Omental fat pad (tissue), 4 donors: Measurements from ENCODE around the gene IFNA13. TPM values are rescaled to one million over a fixed set of nuclear protein-coding genes. Genes with fewer than 3 reads are reported as not detected.

Source experiments
- ATAC-seq: fragments of 150-250 bp; one replicate; pipeline ENCODE4 v1.9.1; 2016; ENCODE audit warnings: mild to moderate bottlenecking, moderate library complexity; ENCODE audit not compliant: low FRiP score
- DNase-seq: peaks from one replicate; pipeline ENCODE4 v3.0.0-alpha.2; 2019; ENCODE audit warnings: low spot score
- CTCF ChIP-seq, 3 donors: fragments of 450-650 bp; IDR thresholded peaks; one replicate each; pipeline ENCODE4 v1.5.1; 2016 to 2017; ENCODE audit warnings: antibody characterized with exemption in 3 of 3, mild to moderate bottlenecking in 3 of 3, moderate library complexity in 2 of 3
- total RNA-seq, 4 donors: library from RNA; depleted of rRNA; stranded (reverse); fragments of >200 nt; gene quantifications; one replicate each; pipeline ENCODE4 v1.1.0, GENCODE V29; 2016

Gene IFNA13
- total RNA-seq, 4 donors from 2014 or later: not detected

- DNase-seq: no peak
- no peak for TF ChIP-seq CTCF (IDR thresholded peaks at IDR 0.05)
- no peak for ATAC-seq
Observed at GRCh38 chr9:21408817-21409216, 41.0 kb upstream of the IFNA13 start, which contains the start of gene IFNA8. TSS of gene IFNA8 (plus strand) at chr9:21409117. CDS start at chr9:21409177, 60 bp downstream.

- no peak for TF ChIP-seq CTCF (IDR thresholded peaks at IDR 0.05)
Observed at GRCh38 chr9:21404146-21404545, 36.3 kb upstream of the IFNA13 start.

GRCh38 chr9:21402386-21403251 lies 34.8 kb upstream of the IFNA13 start:
- no peak for TF ChIP-seq CTCF (IDR thresholded peaks at IDR 0.05)
- ATAC-seq (peak; percentile 44), DNase-seq (no peak)

More at GRCh38 chr9:21404146-21404545, 36.3 kb upstream of the IFNA13 start:
- ATAC-seq: no peak
- no peak for DNase-seq

- ATAC-seq (no peak), DNase-seq (no peak)
- TF ChIP-seq CTCF (IDR thresholded peaks at IDR 0.05): no peak
Observed at GRCh38 chr9:21399956-21400355, 32.1 kb upstream of the IFNA13 start.

- no peak for TF ChIP-seq CTCF (IDR thresholded peaks at IDR 0.05)
- DNase-seq (no peak), ATAC-seq (no peak)
Observed at GRCh38 chr9:21398955-21399489, 31.2 kb upstream of the IFNA13 start.

GRCh38 chr9:21395778-21396717 lies 28.2 kb upstream of the IFNA13 start:
- DNase-seq (peak; percentile 33), ATAC-seq (peak; percentile 50)
- peak in 1 of 3 donors; percentile 29 for TF ChIP-seq CTCF (IDR thresholded peaks at IDR 0.05)
